HFF-Myc (cell line): Measurements from ENCODE around the gene CFAP46.

Experiments
- DNase-seq: peaks from one replicate; pipeline ENCODE4 v3.0.0-alpha.2; 2011; ENCODE audit warnings: low read depth; ENCODE audit errors: extremely low read depth
- H3K4me3 ChIP-seq: replicated peaks from 2 replicates; pipeline ENCODE4 v1.5.1; 2011; ENCODE audit warnings: low read depth, mild to moderate bottlenecking, control low read depth, low read length
- TF ChIP-seq, protein P1 (sequence below): IDR thresholded peaks from 2 replicates; pipeline ENCODE4 v1.5.1; 2012; ENCODE audit warnings: mild to moderate bottlenecking, low read depth, low read length, control low read depth; ENCODE audit errors: missing control alignments

CFAP46 gene

DNA sequence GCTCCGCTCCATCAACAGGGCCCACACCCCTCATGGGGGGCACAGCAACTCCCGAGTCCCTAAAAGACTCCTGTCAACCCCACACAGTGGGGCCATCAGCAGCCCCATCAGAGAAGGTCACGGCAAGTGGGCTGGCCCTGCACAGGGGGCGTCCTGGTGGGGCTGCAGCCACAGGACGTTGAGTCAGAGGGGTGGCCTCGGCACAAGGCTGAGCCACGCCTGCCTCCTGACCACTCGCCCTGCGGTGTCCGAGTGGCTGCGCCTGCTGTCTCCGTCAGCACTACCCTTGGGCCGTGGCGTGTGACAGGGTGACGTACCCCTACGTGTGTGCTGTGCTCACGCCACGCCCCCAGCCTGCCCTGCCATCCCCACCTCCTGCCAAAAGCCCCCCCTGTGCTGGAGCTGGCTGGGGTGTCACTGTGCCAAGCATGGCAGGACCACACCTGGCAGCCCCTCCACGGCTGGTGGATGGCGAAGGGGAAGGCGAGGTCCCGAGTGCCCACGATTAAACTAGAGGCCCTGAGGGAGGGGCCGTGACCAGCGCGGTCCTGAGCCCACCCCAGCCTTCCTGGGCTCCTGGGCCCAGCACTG is 130.4 kb downstream of the CFAP46 start:
- TF ChIP-seq, protein P1, sequence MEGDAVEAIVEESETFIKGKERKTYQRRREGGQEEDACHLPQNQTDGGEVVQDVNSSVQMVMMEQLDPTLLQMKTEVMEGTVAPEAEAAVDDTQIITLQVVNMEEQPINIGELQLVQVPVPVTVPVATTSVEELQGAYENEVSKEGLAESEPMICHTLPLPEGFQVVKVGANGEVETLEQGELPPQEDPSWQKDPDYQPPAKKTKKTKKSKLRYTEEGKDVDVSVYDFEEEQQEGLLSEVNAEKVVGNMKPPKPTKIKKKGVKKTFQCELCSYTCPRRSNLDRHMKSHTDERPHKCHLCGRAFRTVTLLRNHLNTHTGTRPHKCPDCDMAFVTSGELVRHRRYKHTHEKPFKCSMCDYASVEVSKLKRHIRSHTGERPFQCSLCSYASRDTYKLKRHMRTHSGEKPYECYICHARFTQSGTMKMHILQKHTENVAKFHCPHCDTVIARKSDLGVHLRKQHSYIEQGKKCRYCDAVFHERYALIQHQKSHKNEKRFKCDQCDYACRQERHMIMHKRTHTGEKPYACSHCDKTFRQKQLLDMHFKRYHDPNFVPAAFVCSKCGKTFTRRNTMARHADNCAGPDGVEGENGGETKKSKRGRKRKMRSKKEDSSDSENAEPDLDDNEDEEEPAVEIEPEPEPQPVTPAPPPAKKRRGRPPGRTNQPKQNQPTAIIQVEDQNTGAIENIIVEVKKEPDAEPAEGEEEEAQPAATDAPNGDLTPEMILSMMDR = no peak

DNA sequence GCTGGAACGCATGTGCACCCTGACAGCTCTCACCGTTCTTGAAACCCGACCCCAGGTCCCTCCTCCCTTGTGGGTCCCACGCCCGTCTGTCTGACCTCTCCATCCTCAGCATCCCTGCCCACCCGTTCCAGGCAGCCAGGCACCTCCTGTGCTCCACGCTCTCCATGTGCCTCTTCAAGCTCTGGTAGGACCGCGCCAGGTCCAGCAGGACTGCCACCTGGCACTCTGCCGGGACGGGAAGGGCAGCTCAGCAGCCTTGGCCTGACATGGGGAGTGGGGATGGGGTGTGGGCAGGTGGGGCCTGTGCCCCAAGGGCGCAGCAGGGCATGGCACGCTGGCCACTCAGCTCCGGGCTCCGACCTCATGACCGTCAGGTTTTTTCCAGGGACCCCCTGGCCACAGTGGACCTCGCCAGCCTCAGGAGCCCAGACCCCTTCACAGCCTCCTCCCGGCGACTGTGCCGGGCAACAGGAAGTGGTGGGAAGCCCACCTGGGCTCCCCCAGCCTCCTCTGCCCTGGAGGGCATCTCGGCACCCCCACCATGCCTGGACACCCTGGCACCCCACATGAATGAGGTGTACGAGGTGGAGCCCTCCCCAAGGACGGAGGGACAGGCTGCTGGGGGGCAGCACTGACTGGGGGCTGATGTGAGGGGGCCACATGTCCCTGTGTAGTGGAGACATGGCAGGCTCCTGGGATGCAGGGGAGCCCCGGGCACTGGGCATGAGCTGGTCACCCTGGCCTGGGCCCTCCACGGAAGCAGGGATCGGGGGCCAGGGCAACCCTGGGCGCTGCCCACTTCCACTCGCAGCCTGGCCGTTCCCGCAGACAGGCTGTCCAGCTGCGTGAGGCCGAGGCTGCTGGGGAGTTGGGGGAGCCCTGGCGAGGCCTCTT is 131.3 kb downstream of the CFAP46 start:
- DNase-seq = no peak
- TF ChIP-seq, protein P1 = no peak
- no peak overlapping the region for H3K4me3 ChIP-seq

More for the DNA sequence above, 130.4 kb downstream of the CFAP46 start:
- H3K4me3 ChIP-seq = no peak overlapping the region
- DNase-seq = no peak

DNA sequence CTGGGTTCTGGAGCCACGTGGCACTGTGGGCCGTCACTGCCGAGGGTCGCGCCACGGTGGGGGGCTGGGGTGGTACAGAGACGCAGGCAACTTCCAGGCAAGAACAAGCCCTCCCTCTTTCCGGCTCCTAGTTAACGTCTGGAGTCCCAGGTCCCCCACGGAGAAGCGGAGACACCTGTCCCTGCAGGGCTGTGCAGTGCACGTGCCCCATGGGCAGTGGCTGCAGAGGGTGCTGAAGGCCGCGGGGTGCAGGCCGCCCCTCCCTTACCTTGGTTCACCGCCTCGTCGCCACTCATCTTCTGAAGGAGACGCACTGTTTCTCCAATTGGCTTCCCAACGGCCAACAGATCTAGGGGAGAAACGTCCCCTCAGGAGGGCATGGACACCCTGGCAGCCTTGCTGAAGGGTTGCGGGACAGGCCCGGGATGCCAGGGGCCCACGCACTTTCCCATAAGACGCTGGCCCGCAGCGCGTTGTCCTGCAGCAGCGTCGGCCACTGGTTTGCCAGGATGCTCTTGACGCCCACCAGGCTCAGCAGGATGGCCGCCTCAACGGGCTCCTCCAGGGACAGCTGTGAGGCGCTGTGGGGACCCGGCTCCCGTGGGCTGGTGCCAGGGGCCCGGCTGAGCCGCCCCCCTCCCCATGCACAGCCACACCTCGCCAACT is 132.1 kb downstream of the CFAP46 start:
- H3K4me3 ChIP-seq = no peak overlapping the region
- TF ChIP-seq, protein P1 = no peak
- DNase-seq = no peak

DNA sequence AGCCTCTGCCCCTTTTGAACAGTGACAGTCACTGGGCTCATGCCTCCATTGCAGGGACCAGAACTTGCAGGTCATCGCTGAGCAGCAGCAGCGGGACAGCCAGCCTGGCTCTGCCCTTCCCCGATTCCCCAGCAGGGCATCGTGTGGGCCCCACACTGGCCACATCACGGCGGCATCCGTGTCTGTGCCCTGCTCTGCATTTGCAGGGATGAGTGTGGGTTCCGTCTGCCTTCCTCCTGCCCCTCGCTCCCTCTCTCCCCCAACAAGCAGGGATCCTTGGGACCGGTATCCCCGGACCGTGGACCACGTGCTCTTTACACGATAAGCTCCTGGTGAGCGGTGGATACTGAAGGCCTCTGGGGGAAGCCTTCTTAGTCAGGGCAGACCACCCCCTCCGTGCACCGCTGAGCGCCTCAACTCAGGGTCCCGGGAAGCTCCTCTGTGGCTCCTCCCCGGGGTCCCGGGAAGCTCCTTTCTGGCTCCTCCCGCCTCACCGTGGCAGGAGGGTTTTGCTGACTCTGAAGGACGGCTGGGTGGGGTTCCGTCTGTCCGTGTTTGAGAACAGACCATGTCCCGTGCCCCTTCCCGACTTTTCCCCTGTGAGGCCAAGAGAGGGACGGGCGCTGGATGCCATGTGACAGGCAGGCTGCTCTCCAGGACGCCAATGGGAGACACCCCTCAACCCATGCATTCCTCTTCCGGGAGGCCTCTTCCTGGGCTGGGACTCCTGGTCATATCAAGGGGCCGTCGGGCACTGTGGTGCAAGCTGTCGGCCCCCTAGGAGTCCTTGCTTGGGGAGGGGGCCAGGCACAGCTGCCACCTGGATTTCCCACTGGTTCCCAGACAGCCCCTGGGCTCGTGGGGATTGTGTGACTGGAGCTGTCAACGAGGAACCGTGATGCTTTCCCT is 132.9 kb downstream of the CFAP46 start:
- DNase-seq = no peak
- H3K4me3 ChIP-seq = no peak overlapping the region
- TF ChIP-seq, protein P1 = no peak

DNA sequence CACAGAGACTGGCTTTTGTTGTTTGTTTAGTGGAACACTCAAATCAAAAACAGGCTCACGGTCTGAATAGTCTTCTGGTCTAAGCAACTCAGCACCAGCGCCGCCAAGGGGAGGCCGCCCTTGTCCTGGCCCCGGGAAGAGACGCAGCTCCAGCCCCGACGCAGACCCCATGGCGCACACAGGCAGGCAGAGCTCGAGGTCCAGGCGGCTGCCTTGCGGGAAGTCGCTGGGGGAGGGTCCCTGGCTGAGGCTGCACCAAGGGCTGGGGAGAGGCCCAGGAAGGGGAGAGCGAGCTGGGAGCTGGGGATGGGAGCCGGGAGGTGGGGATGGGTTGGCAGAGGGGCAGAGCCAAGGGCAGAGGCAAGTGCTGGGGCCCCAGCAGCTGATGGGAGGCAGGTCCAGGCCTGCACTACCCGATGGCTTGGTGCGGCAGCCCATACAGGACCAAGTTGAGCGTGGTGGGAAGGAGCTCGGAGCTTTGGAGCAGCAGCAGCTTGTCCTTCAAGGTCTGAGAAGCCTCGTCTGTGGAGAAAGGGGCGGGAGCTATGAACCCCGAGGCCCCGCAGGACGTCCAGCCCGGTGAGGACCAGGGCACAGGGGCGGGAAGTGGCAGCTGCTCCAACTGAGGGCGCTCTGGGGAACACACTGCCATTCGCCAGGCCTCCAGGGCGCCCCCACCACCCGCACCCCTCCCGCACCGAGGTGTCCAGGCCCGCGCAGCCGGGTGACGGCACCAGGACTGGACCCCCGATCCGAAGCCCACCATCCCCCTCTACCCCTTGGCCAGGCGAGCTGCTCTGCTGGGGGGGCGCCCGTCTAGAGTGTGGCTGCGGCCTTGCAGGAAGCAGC is 133.8 kb downstream of the CFAP46 start:
- TF ChIP-seq, protein P1 = no peak
- no peak overlapping the region for H3K4me3 ChIP-seq
- no peak for DNase-seq
